K562 (cell line): Measurements from ENCODE around the gene DYNC1H1. TPM values are rescaled to one million over a fixed set of nuclear protein-coding genes. Genes with fewer than 3 reads are reported as not detected.

ENCODE experiments used
- ARID2 ChIP-seq: fragments of 450-650 bp; IDR thresholded peaks from 2 replicates; pipeline ENCODE4 v1.6.1; 2017; ENCODE audit warnings: antibody characterized with exemption, mild to moderate bottlenecking
- ARID3A ChIP-seq: IDR thresholded peaks from 2 replicates; pipeline ENCODE4 v1.6.1; 2012; ENCODE audit warnings: low read depth, low read length, improper control_type of control experiment, borderline replicate concordance
- BCLAF1 ChIP-seq, 2 experiments: fragments of 450-650 bp in 1 of 2; IDR thresholded peaks; 2 replicates each; pipeline ENCODE4 v1.6.1; 2011 to 2017; ENCODE audit warnings: low read depth in 2 of 2, antibody characterized with exemption in 1 of 2, borderline replicate concordance in 1 of 2, low read length in 1 of 2, mild to moderate bottlenecking in 1 of 2, mixed read lengths in 1 of 2; ENCODE audit not compliant: control insufficient read depth in 1 of 2
- BRD9 ChIP-seq: fragments of 450-650 bp; IDR thresholded peaks from 2 replicates; pipeline ENCODE4 v1.6.1; 2018; ENCODE audit warnings: low read depth; ENCODE audit not compliant: partially characterized antibody
- CXXC5 ChIP-seq: fragments of 250-450 bp; sonication (Bioruptor Pico); IDR thresholded peaks from 2 replicates; pipeline ENCODE4 v1.8.0; 2022; ENCODE audit warnings: inconsistent platforms, mild to moderate bottlenecking, moderate library complexity
- DMBX1 ChIP-seq: fragments of 250-450 bp; sonication (Bioruptor Pico); IDR thresholded peaks from 2 replicates; pipeline ENCODE4 v1.8.0; 2022; ENCODE audit warnings: inconsistent platforms, mild to moderate bottlenecking, moderate library complexity, borderline replicate concordance
- FOXK1 ChIP-seq: sonication (generic); formaldehyde crosslinking; IDR thresholded peaks from 2 replicates; pipeline ENCODE4 v1.8.0; 2022; ENCODE audit warnings: missing genetic modification reagents, mild to moderate bottlenecking, borderline replicate concordance
- GATA2 ChIP-seq: sonication (generic); formaldehyde crosslinking; IDR thresholded peaks from 2 replicates; pipeline ENCODE4 v1.4.0; 2020; ENCODE audit warnings: mild to moderate bottlenecking, missing genetic modification reagents
- MTA2 ChIP-seq: fragments of 450-650 bp; IDR thresholded peaks from 2 replicates; pipeline ENCODE4 v1.6.1; 2016; ENCODE audit warnings: low read depth
- POLR2A ChIP-seq: fragments of 450-650 bp; conservative IDR thresholded peaks from 2 replicates; pipeline ENCODE4 v1.6.1; 2016
- POLR2AphosphoS5 ChIP-seq: IDR thresholded peaks from 2 replicates; pipeline ENCODE4 v1.6.1; 2011; ENCODE audit warnings: mild to moderate bottlenecking, low read depth, low read length, moderate library complexity; ENCODE audit not compliant: control insufficient read depth, insufficient read depth
- RBM39 ChIP-seq: fragments of 200-400 bp; formaldehyde crosslinking; optimal IDR thresholded peaks from 2 replicates; pipeline ENCODE3; 2018; ENCODE audit warnings: low read depth, low read length
- SMC3 ChIP-seq: conservative IDR thresholded peaks from 2 replicates; pipeline ENCODE4 v1.6.1; 2011; ENCODE audit warnings: low read depth, low read length, improper control_type of control experiment; ENCODE audit not compliant: insufficient read depth
- TCFL5 ChIP-seq: fragments of 250-450 bp; sonication (Bioruptor Pico); conservative IDR thresholded peaks from 2 replicates; pipeline ENCODE4 v1.6.1; 2021; ENCODE audit warnings: mild to moderate bottlenecking, moderate library complexity, matching md5 sums
- TOE1 ChIP-seq, 2 experiments: fragments of 450-650 bp in 1 of 2; sonication (generic) in 1 of 2; formaldehyde crosslinking in 1 of 2; IDR thresholded peaks; 2 replicates each; pipeline versions ENCODE4 v1.7.1 to v1.8.0; 2016 to 2022; ENCODE audit warnings: borderline replicate concordance in 2 of 2, mild to moderate bottlenecking in 2 of 2, antibody characterized with exemption in 1 of 2, inconsistent platforms in 1 of 2, low read depth in 1 of 2, missing genetic modification reagents in 1 of 2, moderate library complexity in 1 of 2
- XRCC4 ChIP-seq: IDR thresholded peaks from one replicate; pipeline ENCODE4 v1.6.1; 2011; ENCODE audit not compliant: insufficient read depth, insufficient read length; ENCODE audit errors: extremely low read depth
- ZFX ChIP-seq: sonication (generic); formaldehyde crosslinking; IDR thresholded peaks from 2 replicates; pipeline ENCODE4 v1.8.0; 2022; ENCODE audit warnings: mild to moderate bottlenecking, missing genetic modification reagents, moderate library complexity
- ZNF121 ChIP-seq: sonication (generic); formaldehyde crosslinking; conservative IDR thresholded peaks from 2 replicates; pipeline ENCODE4 v1.8.0; 2022; ENCODE audit warnings: missing genetic modification reagents
- ZNF583 ChIP-seq: fragments of 250-450 bp; sonication (Bioruptor Pico); IDR thresholded peaks from 2 replicates; pipeline ENCODE4 v1.4.0; 2020
- ZNF655 ChIP-seq: fragments of 250-450 bp; sonication (Bioruptor Pico); IDR thresholded peaks from 2 replicates; pipeline ENCODE4 v1.5.0; 2021
- ZNF668 ChIP-seq: fragments of 250-450 bp; sonication (Bioruptor Pico); IDR thresholded peaks from 2 replicates; pipeline ENCODE4 v1.8.0; 2022; ENCODE audit warnings: mild to moderate bottlenecking, inconsistent platforms
- ZNF830 ChIP-seq: fragments of 250-450 bp; sonication (Bioruptor Pico); IDR thresholded peaks from 2 replicates; pipeline ENCODE4 v1.5.0; 2021; ENCODE audit warnings: mild to moderate bottlenecking
- polyA plus RNA-seq, 8 experiments: library from polyadenylated mRNA; depleted of rRNA in 4 of 8; stranded (reverse) in 5 of 8; unstranded in 3 of 8; fragments of >200 nt; fragmentation: Nextera tagmentation in 2 of 8; fragmentation: Illumina TruSeq in 1 of 8; extraction: Ambion mirVana in 2 of 8; extraction: Trizol in 1 of 8; gene quantifications; 2 replicates each; pipeline versions ENCODE4 v1.2.1 to v1.2.3, GENCODE V29; 2011 to 2014; ENCODE audit warnings: inconsistent platforms in 1 of 8, missing spikeins in 1 of 8
- total RNA-seq, 7 experiments: library from RNA; depleted of rRNA in 6 of 7; stranded (reverse); fragments of >200 nt in 6 of 7; fragmentation: Illumina TruSeq in 2 of 7; extraction: Trizol in 2 of 7; gene quantifications; 2 replicates each; pipeline versions ENCODE4 v1.2.1 to v1.2.3, GENCODE V29; 2011 to 2021; ENCODE audit warnings: low replicate concordance in 1 of 7

DYNC1H1 gene
- total and polyA plus RNA-seq, 9 of the 15 experiments (the other 6 are each of a cell fraction or from before 2014, with no cell fraction given), result 31.9 to 335 (median 115) TPM

- peak; percentile 73 for TF ChIP-seq CXXC5
- no peak for TF ChIP-seq MTA2
- TF ChIP-seq GATA2 (CRISPR knock-in tag), result no peak
- no peak for TF ChIP-seq ZNF830 (CRISPR knock-in tag)
- TF ChIP-seq ZNF655 (CRISPR knock-in tag), result no peak
- TF ChIP-seq TCFL5, result no peak
- TF ChIP-seq ZNF121 (CRISPR knock-in tag), result no peak
- peak; percentile 97 for TF ChIP-seq POLR2A
- TF ChIP-seq ZNF668 (CRISPR knock-in tag), result no peak
- no peak for TF ChIP-seq DMBX1
- TF ChIP-seq XRCC4, result no peak
- no peak for TF ChIP-seq RBM39
- no peak for TF ChIP-seq ZNF583
- TF ChIP-seq BRD9, result no peak
- TF ChIP-seq ARID3A, result no peak
- peak; percentile 96 for TF ChIP-seq POLR2AphosphoS5
- TF ChIP-seq SMC3, result no peak
- TF ChIP-seq BCLAF1 (IDR thresholded peaks at IDR 0.05; ENCODE audit: borderline replicate concordance in 1 of 2, control insufficient read depth in 1 of 2, low read depth in 2 of 2, low read length in 1 of 2), result no peak
- TF ChIP-seq TOE1 (IDR thresholded peaks at IDR 0.05; ENCODE audit: borderline replicate concordance), result peak; percentile 95
- no peak for TF ChIP-seq TOE1 (CRISPR knock-in tag; IDR thresholded peaks at IDR 0.05; ENCODE audit: borderline replicate concordance, low read depth)
- peak; percentile 81 for TF ChIP-seq ZFX
- TF ChIP-seq FOXK1, result no peak
- no peak for TF ChIP-seq ARID2
Measured at GRCh38 chr14:101947904-101948665, 16.3 kb upstream of the DYNC1H1 start (continued).
